NT2/D1 (cell line): Measurements from ENCODE around the gene RAP1GAP2.

Source experiments
- SUZ12 ChIP-seq: IDR thresholded peaks from 2 replicates; pipeline ENCODE4 v1.6.1; 2011; ENCODE audit not compliant: insufficient read length, insufficient read depth; ENCODE audit errors: extremely low read depth
- YY1 ChIP-seq: IDR thresholded peaks from 2 replicates; pipeline ENCODE4 v1.6.1; 2011; ENCODE audit not compliant: insufficient read length, insufficient read depth

DNA sequence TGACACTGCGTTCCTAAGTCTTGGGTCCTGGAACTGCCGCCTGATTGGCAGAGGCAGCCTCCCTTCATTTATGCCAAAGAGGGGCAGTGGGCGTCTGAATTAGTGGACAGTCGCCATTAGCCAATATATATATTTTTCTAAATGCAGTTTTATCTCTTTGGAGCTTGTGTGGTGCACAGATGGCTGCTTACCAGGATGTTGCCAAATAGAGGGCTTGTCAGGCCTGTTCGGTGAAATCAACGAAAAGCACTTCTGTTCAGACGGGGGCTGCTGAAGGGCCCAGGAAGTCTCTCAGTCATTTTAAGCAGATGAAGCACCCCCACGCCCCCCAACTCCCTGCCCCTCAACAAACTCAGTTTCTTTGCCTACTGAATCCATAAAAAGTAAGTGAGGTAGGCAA, 66.0 kb downstream of the RAP1GAP2 start:
- no peak for TF ChIP-seq YY1
- no peak for TF ChIP-seq SUZ12
